Osteocyte (in vitro differentiated cells): Measurements from ENCODE around the gene PARD3B. TPM values are rescaled to one million over a fixed set of nuclear protein-coding genes. Genes with fewer than 3 reads are reported as not detected.

Experiments used
- DNase-seq: peaks from one replicate; pipeline ENCODE4 v3.0.0; 2021; ENCODE audit warnings: mixed read lengths; ENCODE audit not compliant: unreplicated experiment; ENCODE audit errors: extremely low spot score
- H3K27ac Mint-ChIP-seq: one replicate; pipeline ENCODE4 v1.8.0; 2021; ENCODE audit warnings: mild to moderate bottlenecking, mixed read lengths; ENCODE audit not compliant: unreplicated experiment
- H3K27me3 Mint-ChIP-seq: one replicate; pipeline ENCODE4 v1.8.0; 2021; ENCODE audit warnings: mixed read lengths; ENCODE audit not compliant: unreplicated experiment
- H3K36me3 Mint-ChIP-seq: one replicate; pipeline ENCODE4 v1.8.0; 2021; ENCODE audit warnings: mixed read lengths; ENCODE audit not compliant: unreplicated experiment
- H3K4me1 Mint-ChIP-seq: one replicate; pipeline ENCODE4 v1.8.0; 2021; ENCODE audit warnings: mixed read lengths; ENCODE audit not compliant: unreplicated experiment
- H3K4me3 Mint-ChIP-seq: one replicate; pipeline ENCODE4 v1.8.0; 2021; ENCODE audit warnings: mild to moderate bottlenecking, moderate library complexity, mixed read lengths; ENCODE audit not compliant: unreplicated experiment
- H3K9me3 Mint-ChIP-seq: one replicate; pipeline ENCODE4 v1.8.0; 2021; ENCODE audit warnings: mixed read lengths; ENCODE audit not compliant: unreplicated experiment
- CTCF ChIP-seq: fragments of 200-600 bp; sonication (generic); IDR thresholded peaks from 2 replicates; pipeline ENCODE4 v1.5.0; 2021; ENCODE audit warnings: antibody characterized with exemption, mild to moderate bottlenecking, moderate library complexity
- total RNA-seq: library from RNA; stranded (reverse); gene quantifications from 2 replicates; pipeline ENCODE4 v1.2.1, GENCODE V29; 2021

Gene PARD3B
- total RNA-seq, 1 donor from 2014 or later = 26.7 TPM

GRCh38 chr2:205274801-205275200 is 729.5 kb downstream of the PARD3B start:
- H3K4me1 Mint-ChIP-seq = peaks cover 5% of the 10 kb centered on the region
- no peaks in the 10 kb centered on the region for H3K27me3 Mint-ChIP-seq
- TF ChIP-seq CTCF = no peak
- H3K27ac Mint-ChIP-seq = no peak overlapping the region
- DNase-seq = no peak
- H3K9me3 Mint-ChIP-seq = no peaks in the 10 kb centered on the region
- no peak overlapping the region for H3K4me3 Mint-ChIP-seq
- peaks cover 3% of the 10 kb centered on the region for H3K36me3 Mint-ChIP-seq

GRCh38 chr2:205276116-205276777 is 731.0 kb downstream of the PARD3B start:
- no peaks in the 10 kb centered on the region for H3K9me3 Mint-ChIP-seq
- H3K4me3 Mint-ChIP-seq = no peak overlapping the region
- H3K36me3 Mint-ChIP-seq = peaks cover 3% of the 10 kb centered on the region
- no peak for DNase-seq
- H3K27me3 Mint-ChIP-seq = no peaks in the 10 kb centered on the region
- TF ChIP-seq CTCF = no peak
- H3K4me1 Mint-ChIP-seq = no peaks in the 10 kb centered on the region
- H3K27ac Mint-ChIP-seq = no peak overlapping the region

DNA sequence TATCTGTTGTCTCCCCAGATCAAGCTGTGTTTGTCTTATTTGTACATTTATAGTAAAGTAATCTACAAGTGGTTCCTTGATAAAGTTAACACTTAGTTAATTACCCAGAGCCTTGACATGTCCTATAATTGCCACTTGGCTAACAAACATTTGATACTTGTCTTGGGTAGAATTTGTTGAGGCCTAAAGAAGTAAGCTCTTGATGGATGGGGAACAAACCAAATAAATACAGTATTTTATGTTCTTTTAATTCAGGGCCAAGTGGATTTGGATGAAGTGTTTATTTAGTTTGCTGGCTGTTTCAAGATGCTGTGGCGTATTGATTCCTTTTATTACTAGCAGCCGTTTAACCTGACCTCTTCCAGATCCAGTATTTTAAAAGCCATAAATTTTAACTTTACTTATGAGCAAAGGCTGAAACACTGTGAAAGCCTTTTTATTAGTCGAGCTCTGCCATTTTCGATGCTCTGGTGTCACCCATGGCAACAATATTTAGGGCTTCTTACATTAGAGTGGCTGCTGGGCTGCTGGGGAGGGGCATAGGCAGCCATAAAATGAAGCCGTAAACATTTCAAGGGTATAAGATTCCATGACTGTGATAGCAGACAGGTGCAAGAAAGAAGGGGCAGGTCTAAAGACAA is 735.4 kb downstream of the PARD3B start:
- Mint-ChIP-seq H3K27ac (no peak overlapping the region), H3K4me3 (no peak overlapping the region)

DNA sequence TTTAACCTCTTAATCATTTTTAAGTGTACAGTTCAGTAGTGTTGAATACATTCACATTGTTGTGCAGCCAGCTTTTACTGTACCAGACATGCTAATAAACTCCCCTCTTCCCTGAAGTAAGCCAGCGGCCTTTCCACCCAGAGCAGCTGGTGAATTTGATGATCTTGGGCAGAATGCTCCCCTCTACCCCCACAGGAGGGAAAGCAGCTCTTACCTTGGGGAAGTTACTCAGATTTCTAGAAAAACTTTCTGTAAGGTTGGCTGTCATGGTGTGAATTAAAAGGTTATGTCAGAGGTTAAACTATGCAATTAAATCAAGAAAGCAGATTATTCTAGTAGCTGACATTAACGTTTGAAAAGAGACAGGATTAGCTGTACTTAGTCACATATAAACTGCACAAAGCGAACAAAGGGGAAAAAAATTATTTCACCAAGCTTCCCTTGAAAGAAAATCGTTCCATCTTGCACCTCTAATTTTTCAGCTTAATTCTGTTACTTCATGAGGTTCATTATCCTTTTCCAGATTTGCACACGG is 738.5 kb downstream of the PARD3B start:
- Mint-ChIP-seq H3K4me3 (no peak overlapping the region), H3K9me3 (no peaks in the 10 kb centered on the region), H3K36me3 (peaks cover 3% of the 10 kb centered on the region), H3K4me1 (no peaks in the 10 kb centered on the region), H3K27me3 (no peaks in the 10 kb centered on the region), H3K27ac (no peak overlapping the region)
- TF ChIP-seq CTCF = no peak
- DNase-seq = no peak

More for the DNA sequence above, 735.4 kb downstream of the PARD3B start:
- Mint-ChIP-seq H3K27me3 (no peaks in the 10 kb centered on the region), H3K36me3 (peaks cover 3% of the 10 kb centered on the region), H3K9me3 (no peaks in the 10 kb centered on the region), H3K4me1 (no peaks in the 10 kb centered on the region)
- no peak for DNase-seq
- no peak for TF ChIP-seq CTCF

GRCh38 chr2:205284334-205284733 is 739.1 kb downstream of the PARD3B start:
- H3K27me3 Mint-ChIP-seq = no peaks in the 10 kb centered on the region
- no peak overlapping the region for H3K4me3 Mint-ChIP-seq
- H3K4me1 Mint-ChIP-seq = no peaks in the 10 kb centered on the region
- DNase-seq = no peak
- TF ChIP-seq CTCF = no peak
- H3K36me3 Mint-ChIP-seq = no peaks in the 10 kb centered on the region
- H3K27ac Mint-ChIP-seq = no peak overlapping the region
- no peaks in the 10 kb centered on the region for H3K9me3 Mint-ChIP-seq
